Trophoblast cell (in vitro differentiated cells and primary cell): ENCODE measurements around the gene KCNK18.

Source experiments
- DNase-seq, 2 donors: peaks; one replicate each; pipeline ENCODE4 v3.0.0-alpha.2; 2016
- H2AFZ ChIP-seq: 2 replicates; pipeline ENCODE4 v1.6.1; 2013; ENCODE audit warnings: low read length, moderate library complexity, mild to moderate bottlenecking; ENCODE audit not compliant: insufficient read depth, poor library complexity
- H2AK5ac ChIP-seq: 2 replicates; pipeline ENCODE4 v1.6.1; 2013; ENCODE audit warnings: mild to moderate bottlenecking, low read length
- H2BK120ac ChIP-seq: 2 replicates; pipeline ENCODE4 v1.6.1; 2013; ENCODE audit warnings: low read length, mild to moderate bottlenecking, moderate library complexity; ENCODE audit not compliant: insufficient read depth, poor library complexity
- H2BK12ac ChIP-seq: 2 replicates; pipeline ENCODE4 v1.6.1; 2013; ENCODE audit warnings: mild to moderate bottlenecking, low read length, moderate library complexity
- H2BK5ac ChIP-seq: 2 replicates; pipeline ENCODE4 v1.6.1; 2013; ENCODE audit warnings: low read length, low read depth, moderate library complexity, mild to moderate bottlenecking; ENCODE audit not compliant: poor library complexity
- H3K14ac ChIP-seq: 2 replicates; pipeline ENCODE4 v1.6.1; 2013; ENCODE audit warnings: mild to moderate bottlenecking, low read length
- H3K18ac ChIP-seq: 2 replicates; pipeline ENCODE4 v1.6.1; 2013; ENCODE audit warnings: mild to moderate bottlenecking, low read length
- H3K23ac ChIP-seq: 2 replicates; pipeline ENCODE4 v1.6.1; 2013; ENCODE audit warnings: low read length
- H3K27ac ChIP-seq: 2 replicates; pipeline ENCODE4 v1.5.1; 2013; ENCODE audit warnings: low read depth, mild to moderate bottlenecking, inconsistent platforms, low read length, moderate library complexity
- H3K27me3 ChIP-seq: 2 replicates; pipeline ENCODE4 v1.6.1; 2013; ENCODE audit warnings: inconsistent platforms, mild to moderate bottlenecking, low read length, moderate library complexity; ENCODE audit not compliant: insufficient read depth
- H3K36me3 ChIP-seq, 2 experiments: 1 replicate in 1 of 2; 2 replicates in 1 of 2; pipeline ENCODE4 v1.6.1; 2013; ENCODE audit warnings: low read length in 2 of 2, mild to moderate bottlenecking in 2 of 2, moderate library complexity in 1 of 2; ENCODE audit not compliant: insufficient read depth in 2 of 2, control insufficient read depth in 1 of 2
- H3K4ac ChIP-seq: 2 replicates; pipeline ENCODE4 v1.6.1; 2013; ENCODE audit warnings: low read depth, mild to moderate bottlenecking, low read length, moderate library complexity
- H3K4me1 ChIP-seq, 2 experiments: 1 replicate in 1 of 2; 2 replicates in 1 of 2; pipeline ENCODE4 v1.6.1; 2013; ENCODE audit warnings: low read length in 2 of 2, mild to moderate bottlenecking in 2 of 2, moderate library complexity in 1 of 2; ENCODE audit not compliant: insufficient read depth in 2 of 2, control insufficient read depth in 1 of 2
- H3K4me2 ChIP-seq: 2 replicates; pipeline ENCODE4 v1.6.1; 2013; ENCODE audit warnings: inconsistent platforms, mild to moderate bottlenecking, low read length, moderate library complexity
- H3K4me3 ChIP-seq: 2 replicates; pipeline ENCODE4 v1.5.1; 2013; ENCODE audit warnings: mild to moderate bottlenecking, low read depth, low read length, inconsistent platforms
- H3K79me1 ChIP-seq: one replicate; pipeline ENCODE4 v1.6.1; 2013; ENCODE audit warnings: low read length
- H3K79me2 ChIP-seq: 2 replicates; pipeline ENCODE4 v1.6.1; 2013; ENCODE audit warnings: low read length, mild to moderate bottlenecking; ENCODE audit not compliant: control insufficient read depth, insufficient read depth, poor library complexity
- H3K9ac ChIP-seq: 2 replicates; pipeline ENCODE4 v1.6.1; 2013; ENCODE audit warnings: mild to moderate bottlenecking, low read length
- H3K9me3 ChIP-seq: 2 replicates; pipeline ENCODE4 v1.6.1; 2013; ENCODE audit warnings: low read depth, mild to moderate bottlenecking, control low read depth, inconsistent platforms, low read length; ENCODE audit not compliant: insufficient read depth
- H4K12ac ChIP-seq: 2 replicates; pipeline ENCODE4 v1.6.1; 2013; ENCODE audit warnings: low read depth, mild to moderate bottlenecking, low read length, moderate library complexity
- H4K8ac ChIP-seq: 2 replicates; pipeline ENCODE4 v1.6.1; 2013; ENCODE audit warnings: low read depth, mild to moderate bottlenecking, low read length, moderate library complexity
- H4K91ac ChIP-seq: one replicate; pipeline ENCODE4 v1.6.1; 2013; ENCODE audit warnings: low read depth, mild to moderate bottlenecking, low read length, moderate library complexity
- WGBS: extraction: QIAGEN DNeasy Blood & Tissue Kit; methylation state at CpG from one replicate; pipeline ENCODE4 v1.1.7; 2013; ENCODE audit warnings: missing lambda C conversion rate; ENCODE audit not compliant: insufficient read length, insufficient coverage; ENCODE audit errors: extremely low coverage; 5-methylcytosine and 5-hydroxymethylcytosine counted together

KCNK18 gene

DNA sequence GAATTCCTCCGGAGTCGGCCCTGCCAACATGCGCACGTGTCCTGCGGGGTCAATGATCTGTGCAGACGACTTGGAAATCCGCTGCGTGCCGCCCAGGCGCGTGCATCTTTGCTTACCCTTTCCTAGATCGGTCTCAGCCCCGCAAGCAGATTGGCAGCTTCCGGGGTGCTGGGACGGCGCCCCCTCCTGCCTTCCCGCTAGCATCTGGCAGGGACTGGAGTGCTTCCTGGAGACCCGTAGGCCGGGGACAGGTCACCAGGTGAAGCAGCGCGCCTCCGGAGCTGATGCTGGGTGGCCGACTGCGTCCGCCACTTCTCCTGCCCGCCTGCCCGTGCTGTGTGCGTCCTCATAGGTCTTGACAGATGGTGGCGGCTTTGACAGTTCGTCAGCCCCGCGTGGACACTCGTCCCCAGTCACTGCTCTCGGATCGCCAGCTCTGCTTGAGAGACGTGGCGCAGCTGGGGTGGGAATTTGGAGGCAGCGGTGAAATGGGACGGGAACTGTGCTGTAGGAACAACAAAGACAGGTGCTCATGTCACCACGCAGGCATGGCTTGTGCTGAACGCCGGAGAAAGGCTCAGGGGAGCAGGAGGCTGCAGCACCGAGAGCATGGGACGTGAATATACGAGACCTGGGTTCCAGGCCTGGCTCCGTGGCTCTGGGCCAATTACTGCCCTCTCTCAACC lies 21.9 kb upstream of the KCNK18 start:
- Histone ChIP-seq H3K18ac (no peak overlapping the region), H3K4me2 (peak overlapping the region; percentile 72), H3K36me3 (no peaks in the 10 kb centered on the region), H3K9me3 (peaks cover 3% of the 10 kb centered on the region), H3K9ac (no peak overlapping the region), H3K79me2 (no peaks in the 10 kb centered on the region), H3K79me1 (no peaks in the 10 kb centered on the region), H4K12ac (no peak overlapping the region), H2AFZ (peak overlapping the region; percentile 20), H2BK120ac (no peak overlapping the region), H3K27ac (no peak overlapping the region), H3K4me3 (peak overlapping the region; percentile 67), H3K4me1 (peaks cover 7% of the 10 kb centered on the region in 2 experiments), H2BK5ac (no peak overlapping the region), H3K23ac (no peak overlapping the region), H2AK5ac (no peak overlapping the region), H4K8ac (no peak overlapping the region), H3K27me3 (peaks cover 4% of the 10 kb centered on the region), H4K91ac (no peak overlapping the region), H3K14ac (no peak overlapping the region), H3K4ac (no peak overlapping the region), H2BK12ac (no peak overlapping the region)
- peak in 1 of 2 donors; percentile 27 for DNase-seq
- no CpG with 5 or more reads among the region's 46 CpGs for WGBS

DNA sequence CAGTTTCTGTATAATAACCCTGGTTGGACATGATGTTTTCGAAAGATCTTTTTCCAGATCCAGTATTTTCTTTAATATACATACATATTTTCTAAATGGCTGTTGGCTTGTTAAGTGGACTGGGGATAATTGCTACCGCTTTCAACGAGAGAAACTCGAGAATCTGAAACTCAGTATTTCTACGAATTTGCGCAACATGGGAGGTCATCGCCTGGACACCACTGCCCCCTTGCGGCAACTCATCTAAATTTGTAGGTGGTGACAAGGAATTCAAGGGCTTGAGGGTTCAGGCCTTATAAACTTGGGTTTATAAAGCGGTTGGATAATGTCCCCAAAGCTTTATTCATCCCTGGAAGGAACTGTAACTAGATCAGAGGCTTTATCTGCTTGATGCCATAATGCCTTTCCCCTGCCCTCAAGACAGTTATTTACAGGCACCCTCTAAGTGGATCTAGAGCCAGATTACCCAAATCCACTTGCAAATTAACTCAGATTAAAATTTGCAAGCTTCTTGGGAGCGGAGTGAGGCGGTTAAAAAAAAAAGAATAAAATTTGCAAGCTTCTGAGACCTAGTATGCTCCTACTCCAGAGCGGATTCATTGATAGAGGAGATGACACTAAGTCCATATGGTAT lies 21.3 kb upstream of the KCNK18 start:
- peaks cover 3% of the 10 kb centered on the region for H3K9me3 ChIP-seq
- no peak overlapping the region for H2BK5ac ChIP-seq
- no peaks in the 10 kb centered on the region for H3K79me2 ChIP-seq
- no peak overlapping the region for H3K4me3 ChIP-seq
- no peak overlapping the region for H3K18ac ChIP-seq
- no peak overlapping the region for H4K12ac ChIP-seq
- no peak overlapping the region for H3K23ac ChIP-seq
- H3K4ac ChIP-seq = no peak overlapping the region
- peak overlapping the region; percentile 72 for H3K4me2 ChIP-seq
- no peak overlapping the region for H3K27ac ChIP-seq
- H4K91ac ChIP-seq = no peak overlapping the region
- DNase-seq = peak; percentile 59 to 90
- H3K36me3 ChIP-seq = no peaks in the 10 kb centered on the region
- H3K9ac ChIP-seq = no peak overlapping the region
- H2BK12ac ChIP-seq = no peak overlapping the region
- no peak overlapping the region for H3K14ac ChIP-seq
- no peaks in the 10 kb centered on the region for H3K79me1 ChIP-seq
- peaks cover 4% of the 10 kb centered on the region for H3K27me3 ChIP-seq
- H4K8ac ChIP-seq = no peak overlapping the region
- H2AK5ac ChIP-seq = no peak overlapping the region
- H3K4me1 ChIP-seq = peaks cover 7% of the 10 kb centered on the region in 2 experiments
- H2AFZ ChIP-seq = peak overlapping the region; percentile 20
- no peak overlapping the region for H2BK120ac ChIP-seq
- no CpG with 5 or more reads among the region's 12 CpGs for whole genome bisulfite sequencing

DNA sequence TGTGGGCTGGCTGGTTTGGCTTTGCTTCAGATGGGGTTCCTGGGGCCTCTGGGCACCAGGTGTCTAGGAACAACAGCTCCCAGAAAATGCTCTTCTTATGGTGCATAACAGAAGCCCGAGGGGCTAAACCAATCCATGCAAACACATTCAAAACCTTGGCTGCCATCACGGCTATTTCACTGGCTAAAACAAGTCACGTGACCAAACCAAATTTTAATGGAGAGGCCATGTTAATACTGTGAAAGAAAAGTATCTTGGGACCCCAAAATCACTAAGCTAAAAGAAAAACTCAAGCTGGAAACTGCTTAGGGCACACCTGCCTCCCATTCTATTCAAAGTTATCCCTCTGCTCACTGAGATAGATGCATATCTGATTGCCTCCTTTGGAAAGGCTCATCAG lies 19.1 kb upstream of the KCNK18 start:
- no peaks in the 10 kb centered on the region for H3K79me1 ChIP-seq
- no peak overlapping the region for H3K9ac ChIP-seq
- H3K79me2 ChIP-seq = no peaks in the 10 kb centered on the region
- H3K14ac ChIP-seq = no peak overlapping the region
- H4K12ac ChIP-seq = no peak overlapping the region
- no peak overlapping the region for H3K27ac ChIP-seq
- no peak overlapping the region for H2BK5ac ChIP-seq
- no peak overlapping the region for H2AFZ ChIP-seq
- H3K4me2 ChIP-seq = no peak overlapping the region
- no peak overlapping the region for H3K4ac ChIP-seq
- H3K4me3 ChIP-seq = no peak overlapping the region
- H2AK5ac ChIP-seq = no peak overlapping the region
- DNase-seq = no peak
- H3K27me3 ChIP-seq = peaks cover 4% of the 10 kb centered on the region
- peaks cover 7% of the 10 kb centered on the region in 2 experiments for H3K4me1 ChIP-seq
- H2BK12ac ChIP-seq = no peak overlapping the region
- no peak overlapping the region for H3K23ac ChIP-seq
- H3K9me3 ChIP-seq = peaks cover 3% of the 10 kb centered on the region
- H3K18ac ChIP-seq = no peak overlapping the region
- H4K8ac ChIP-seq = no peak overlapping the region
- H4K91ac ChIP-seq = no peak overlapping the region
- no CpG with 5 or more reads among the region's 3 CpGs for WGBS
- no peaks in the 10 kb centered on the region for H3K36me3 ChIP-seq
- H2BK120ac ChIP-seq = no peak overlapping the region

DNA sequence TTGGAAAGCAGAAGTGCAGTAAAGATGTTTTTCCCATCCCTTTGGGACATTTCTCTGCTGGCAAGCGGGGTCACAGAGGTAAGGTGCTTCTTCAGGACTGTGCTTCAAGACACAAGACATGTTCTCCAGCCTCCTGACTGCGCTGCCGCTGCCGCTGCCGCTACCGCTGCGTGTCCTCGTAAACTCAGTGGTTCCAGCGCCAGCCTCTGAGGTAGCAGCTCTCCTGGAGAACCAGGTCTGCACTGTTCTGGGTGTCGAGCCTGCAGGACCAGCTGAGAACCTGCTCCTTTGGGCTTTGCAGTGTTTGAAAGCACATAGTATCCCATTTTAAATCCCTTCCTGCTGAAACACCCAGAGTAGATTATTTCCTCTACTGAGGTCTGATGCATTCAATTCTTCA lies 13.0 kb upstream of the KCNK18 start:
- Histone ChIP-seq H3K4ac (no peak overlapping the region), H3K18ac (no peak overlapping the region), H3K4me1 (peaks cover 0 to 2% of the 10 kb centered on the region in 2 experiments), H3K23ac (no peak overlapping the region), H4K91ac (no peak overlapping the region), H2AFZ (no peak overlapping the region), H2AK5ac (no peak overlapping the region), H3K4me2 (no peak overlapping the region), H3K9me3 (no peaks in the 10 kb centered on the region), H3K4me3 (no peak overlapping the region), H3K79me1 (no peaks in the 10 kb centered on the region), H3K9ac (no peak overlapping the region), H3K79me2 (no peaks in the 10 kb centered on the region), H3K14ac (no peak overlapping the region), H2BK120ac (no peak overlapping the region), H4K12ac (no peak overlapping the region), H4K8ac (no peak overlapping the region), H3K27me3 (peaks cover 2% of the 10 kb centered on the region), H2BK12ac (no peak overlapping the region), H3K27ac (no peak overlapping the region), H3K36me3 (no peaks in the 10 kb centered on the region), H2BK5ac (no peak overlapping the region)
- no peak for DNase-seq
- no CpG with 5 or more reads among the region's 10 CpGs for WGBS
